HG02938 (cell line): ENCODE measurements around the gene SDCCAG8.
A peak's percentile ranks its signal among the peaks of the same experiment; 100 is the strongest.
"Not testable (repeated sequence)": the region's sequence is repeated elsewhere in the genome, so short reads cannot be mapped to it uniquely, and the experiment has no call there.

ENCODE experiments used
- ATAC-seq: cut with Tn5 transposase; IDR thresholded peaks from one replicate; pipeline ENCODE4 v1.9.1; 2021; ENCODE audit warnings: mild to moderate bottlenecking, moderate library complexity; ENCODE audit not compliant: unreplicated experiment

Gene SDCCAG8

DNA sequence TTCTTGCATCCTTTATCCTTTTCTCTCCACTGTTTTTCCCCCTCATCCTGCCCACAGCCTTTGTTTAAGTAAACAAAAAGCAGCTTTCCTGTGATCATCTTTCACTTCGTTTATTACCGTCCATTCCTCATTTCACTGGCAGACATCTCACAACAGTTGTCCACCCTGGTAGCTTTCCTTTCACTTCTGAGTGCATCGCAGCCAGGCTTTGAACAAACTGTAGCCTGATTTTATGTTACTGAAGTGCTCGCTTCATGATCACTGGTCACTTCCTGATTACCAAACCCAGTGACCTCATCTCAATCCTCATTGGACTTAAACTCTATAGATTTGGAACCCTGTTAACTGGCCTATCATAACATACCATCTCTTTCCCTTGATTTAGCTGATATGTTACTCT is 67.7 kb downstream of the SDCCAG8 start:
- ATAC-seq, result no peak

- ATAC-seq, result no peak
Measured at GRCh38 chr1:243325305-243325890, 69.6 kb downstream of the SDCCAG8 start.

DNA sequence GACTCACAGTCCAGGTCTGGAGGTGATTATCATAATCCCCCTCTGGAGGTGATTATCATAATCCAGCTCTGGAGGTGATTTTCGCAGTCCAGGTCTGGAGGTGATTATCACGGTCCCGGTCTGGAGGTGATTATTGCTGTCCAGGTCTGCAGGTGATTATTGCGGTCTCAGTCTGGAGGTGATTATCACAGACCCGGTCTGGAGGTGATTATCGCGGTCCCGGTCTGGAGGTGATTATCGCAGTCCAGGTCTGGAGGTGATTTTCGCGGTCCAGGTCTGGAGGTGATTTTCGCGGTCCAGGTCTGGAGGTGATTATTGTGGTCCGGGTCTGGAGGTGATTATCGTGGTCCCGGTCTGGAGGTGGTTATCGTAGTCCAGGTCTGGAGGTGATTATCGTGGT is 76.6 kb downstream of the SDCCAG8 start:
- no peak for ATAC-seq

- no peak for ATAC-seq
Measured at GRCh38 chr1:243335292-243335691, 79.5 kb downstream of the SDCCAG8 start.

- no peak for ATAC-seq
Measured at GRCh38 chr1:243336163-243336562, 80.3 kb downstream of the SDCCAG8 start.

GRCh38 chr1:243338848-243339247 is 83.0 kb downstream of the SDCCAG8 start:
- not testable (repeated sequence) for ATAC-seq

- no peak for ATAC-seq
Measured at GRCh38 chr1:243341074-243341473, 85.2 kb downstream of the SDCCAG8 start.

GRCh38 chr1:243343970-243344937 is 88.4 kb downstream of the SDCCAG8 start:
- ATAC-seq, result no peak

DNA sequence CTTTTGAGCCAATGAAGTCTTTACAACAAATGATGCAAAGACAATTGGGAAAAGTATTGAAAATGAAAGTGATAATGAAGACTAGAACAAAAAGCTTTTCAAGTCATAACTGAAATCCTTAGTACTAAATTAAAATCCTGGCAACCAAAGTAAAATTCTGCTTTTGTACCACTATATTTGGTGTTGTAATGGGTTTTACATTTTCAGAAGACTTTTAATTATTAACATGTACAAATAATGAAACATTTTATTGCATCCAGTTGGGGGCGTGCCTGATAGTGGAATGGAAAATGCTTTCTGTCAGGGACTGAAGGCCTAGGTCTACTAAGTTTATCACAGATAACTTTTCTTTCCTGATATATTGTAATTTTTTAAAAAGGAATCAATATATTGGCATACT is 89.4 kb downstream of the SDCCAG8 start:
- no peak for ATAC-seq

- no peak for ATAC-seq
Measured at GRCh38 chr1:243346016-243346415, 90.2 kb downstream of the SDCCAG8 start.

- no peak for ATAC-seq
Measured at GRCh38 chr1:243346468-243346867, 90.6 kb downstream of the SDCCAG8 start.

DNA sequence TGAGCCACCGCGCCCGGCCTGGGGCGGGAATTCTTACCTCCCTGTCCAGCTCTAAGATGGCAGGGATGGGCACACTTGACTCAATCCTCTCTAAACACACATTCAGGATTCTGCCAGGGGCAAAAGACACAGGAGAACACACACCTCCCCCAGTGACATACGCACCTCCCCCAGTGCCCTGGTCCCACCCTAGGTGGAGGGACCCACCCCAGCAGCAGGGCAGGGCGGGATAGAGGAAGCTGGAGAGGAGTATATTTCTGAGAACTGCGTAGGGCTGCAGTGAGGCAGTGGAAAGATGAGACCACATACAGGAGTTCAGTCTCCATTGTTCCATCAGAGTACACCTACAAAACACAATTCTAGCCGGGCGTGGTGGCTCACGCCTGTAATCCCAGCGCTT is 92.5 kb downstream of the SDCCAG8 start:
- no peak for ATAC-seq

DNA sequence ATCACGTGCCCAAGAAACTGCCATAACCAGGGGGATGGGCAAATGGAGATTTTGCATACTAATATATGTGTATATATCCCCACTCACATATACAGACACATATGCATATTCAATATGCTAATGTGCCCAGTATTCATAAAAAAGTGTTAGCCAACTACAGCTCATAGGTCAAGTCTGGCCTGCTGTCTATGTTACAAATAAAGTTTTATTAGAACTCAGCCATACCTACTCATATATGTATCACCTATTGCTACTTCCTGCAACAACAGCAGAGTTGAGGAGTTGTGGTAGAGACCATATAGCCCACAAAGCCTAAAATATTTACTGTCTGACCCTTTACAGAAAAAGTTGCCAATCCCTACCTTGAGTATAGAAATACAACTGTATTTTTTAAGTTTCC is 93.3 kb downstream of the SDCCAG8 start:
- no peak for ATAC-seq

GRCh38 chr1:243351337-243351736 is 95.5 kb downstream of the SDCCAG8 start:
- no peak for ATAC-seq

DNA sequence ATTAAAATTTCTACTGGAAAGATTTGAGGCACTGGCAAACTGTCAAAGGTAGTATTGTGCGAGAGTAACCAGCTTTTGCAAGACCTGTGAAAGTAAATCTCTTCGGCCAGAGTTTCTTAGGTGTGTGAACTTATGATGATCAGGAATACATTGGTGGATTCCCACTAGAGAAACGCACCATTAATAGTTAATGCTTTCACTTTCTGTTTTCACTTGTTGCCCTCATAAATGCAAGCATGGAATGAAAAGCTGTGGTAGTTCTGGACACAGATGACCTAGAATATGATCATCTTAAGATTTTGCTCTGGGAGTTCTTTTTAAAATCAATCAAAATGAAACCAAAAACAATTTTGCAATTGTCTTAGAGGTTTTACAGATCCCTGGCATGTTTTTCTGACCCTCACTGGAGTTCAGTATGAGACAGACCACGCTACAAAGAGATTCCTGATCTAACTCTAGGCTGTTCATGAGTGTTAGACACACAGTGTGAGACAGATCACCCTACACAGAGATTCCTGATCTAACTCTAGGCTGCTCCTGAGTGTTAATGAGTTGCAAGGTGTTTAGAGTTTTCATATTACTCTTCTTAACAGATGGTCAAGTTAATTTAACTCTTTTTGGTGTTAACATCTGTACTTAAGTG is 98.8 kb downstream of the SDCCAG8 start:
- peak; percentile 59 for ATAC-seq

GRCh38 chr1:243363832-243364231 is 108.0 kb downstream of the SDCCAG8 start:
- ATAC-seq, result no peak

DNA sequence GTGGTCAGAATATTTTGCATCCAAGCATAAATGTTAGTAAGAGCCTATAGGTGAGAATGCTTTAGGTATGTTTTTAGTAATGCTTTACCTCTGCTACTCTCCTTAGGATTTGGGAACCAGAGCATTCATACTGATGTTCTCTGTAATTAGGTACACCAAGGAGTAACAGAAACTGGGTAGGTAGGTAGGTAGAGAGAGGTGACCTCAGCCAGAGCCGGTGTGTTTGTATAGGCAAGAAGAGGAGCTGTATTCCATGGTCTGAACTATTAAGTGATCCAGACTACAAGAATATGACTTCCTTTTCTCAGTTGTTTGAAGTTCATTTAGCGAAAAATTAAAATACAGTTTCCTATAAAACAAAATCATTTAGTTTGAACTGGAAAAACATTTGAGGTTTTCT is 108.5 kb downstream of the SDCCAG8 start:
- ATAC-seq, result no peak

- no peak for ATAC-seq
Measured at GRCh38 chr1:243364866-243365265, 109.0 kb downstream of the SDCCAG8 start.

- ATAC-seq, result no peak
Measured at GRCh38 chr1:243367314-243367713, 111.5 kb downstream of the SDCCAG8 start.

DNA sequence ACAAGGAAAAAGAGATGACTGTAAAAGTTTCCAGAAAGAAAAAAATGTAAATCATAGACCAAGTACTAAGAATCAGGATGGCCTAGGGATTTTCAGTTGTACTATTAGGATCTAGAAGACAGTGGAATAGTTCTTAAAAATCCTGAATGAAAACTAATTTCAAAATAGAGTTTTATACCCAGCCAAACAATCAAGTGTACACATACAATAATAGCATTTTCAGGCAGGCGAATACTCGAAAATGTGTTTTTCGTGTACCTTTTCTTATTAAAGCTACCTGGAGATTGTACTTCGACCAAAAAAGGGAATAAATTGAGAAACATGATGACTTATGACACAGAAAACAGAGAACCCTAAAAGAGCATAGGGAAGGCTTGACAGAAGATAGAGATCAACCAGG is 118.6 kb downstream of the SDCCAG8 start:
- no peak for ATAC-seq

DNA sequence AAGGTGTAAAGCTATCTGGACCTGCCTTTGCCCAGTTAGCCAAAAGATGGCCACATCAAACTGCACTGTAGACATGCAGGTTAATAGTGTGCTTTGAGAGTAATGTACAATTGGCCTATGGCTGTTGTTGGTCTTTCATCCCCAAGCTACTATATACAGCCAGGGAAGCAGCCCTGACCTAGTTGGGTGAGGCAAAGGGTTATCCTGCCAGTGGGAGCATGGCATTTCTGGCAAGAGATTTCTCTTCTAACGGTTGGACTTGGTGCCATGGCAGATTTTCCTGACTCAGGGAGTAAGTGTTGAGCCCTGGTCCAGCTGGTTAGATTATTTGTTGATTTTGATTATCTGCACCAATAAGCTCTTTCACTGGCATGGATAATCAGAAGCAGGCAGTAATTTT is 119.8 kb downstream of the SDCCAG8 start:
- ATAC-seq, result no peak

DNA sequence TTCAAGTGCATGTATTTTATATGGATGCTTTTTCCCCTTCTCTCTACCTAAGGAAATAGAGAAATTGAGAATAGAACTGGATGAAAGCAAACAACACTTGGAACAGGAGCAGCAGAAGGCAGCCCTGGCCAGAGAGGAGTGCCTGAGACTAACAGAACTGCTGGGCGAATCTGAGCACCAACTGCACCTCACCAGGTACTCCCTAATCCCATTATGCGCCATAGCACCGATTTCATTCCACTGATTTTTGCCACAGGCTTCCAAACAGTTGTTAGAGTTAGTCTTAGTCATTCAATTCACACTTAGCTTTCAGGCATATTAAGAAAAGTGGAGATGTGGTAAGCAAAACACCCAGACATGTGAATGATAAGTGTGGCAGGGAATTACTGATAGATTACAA is 122.8 kb downstream of the SDCCAG8 start:
- ATAC-seq, result no peak
